Renal cortical epithelial cell (primary cell): Measurements from ENCODE around the gene MAEA. TPM values are rescaled to one million over a fixed set of nuclear protein-coding genes. Genes with fewer than 3 reads are reported as not detected.
"Not testable (repeated sequence)": the region's sequence is repeated elsewhere in the genome, so short reads cannot be mapped to it uniquely, and the experiment has no call there.

Experiments
- DNase-seq: peaks from one replicate; pipeline ENCODE4 v3.0.0-alpha.2; 2011; ENCODE audit warnings: low read depth
- total RNA-seq: library from RNA; depleted of rRNA; stranded (reverse); fragments of >200 nt; gene quantifications from 2 replicates; pipeline ENCODE4 v1.2.3, GENCODE V29; 2014

Gene MAEA
- total RNA-seq, 1 donor from 2014 or later = 139 TPM

- no peak for DNase-seq
Measured at GRCh38 chr4:1321946-1322650, 32.4 kb downstream of the MAEA start.

- no peak for DNase-seq
Measured at GRCh38 chr4:1323280-1323634, 33.6 kb downstream of the MAEA start.

- peak; percentile 79 for DNase-seq
Measured at GRCh38 chr4:1323635-1324442, 34.1 kb downstream of the MAEA start.

GRCh38 chr4:1324443-1325175 lies 34.9 kb downstream of the MAEA start:
- DNase-seq = not testable (repeated sequence)

- no peak for DNase-seq
Measured at GRCh38 chr4:1325176-1325480, 35.4 kb downstream of the MAEA start.

- no peak for DNase-seq
Measured at GRCh38 chr4:1325681-1326635, 36.3 kb downstream of the MAEA start.

- no peak for DNase-seq
Measured at GRCh38 chr4:1326751-1327525, 37.2 kb downstream of the MAEA start.

GRCh38 chr4:1327526-1328266 lies 38.0 kb downstream of the MAEA start:
- DNase-seq = no peak

GRCh38 chr4:1328267-1329155 lies 38.8 kb downstream of the MAEA start:
- DNase-seq = no peak

- peak; percentile 98 for DNase-seq
Measured at GRCh38 chr4:1329408-1330371, 40.0 kb downstream of the MAEA start.

- no peak for DNase-seq
Measured at GRCh38 chr4:1330761-1331590, 41.3 kb downstream of the MAEA start.

- DNase-seq = no peak
Measured at GRCh38 chr4:1331591-1332353, 42.1 kb downstream of the MAEA start.

GRCh38 chr4:1332686-1333085 lies 43.0 kb downstream of the MAEA start:
- DNase-seq = no peak

- no peak for DNase-seq
Measured at GRCh38 chr4:1333256-1333655, 43.6 kb downstream of the MAEA start.

GRCh38 chr4:1333851-1334578 lies 44.3 kb downstream of the MAEA start:
- not testable (repeated sequence) for DNase-seq

- DNase-seq = no peak
Measured at GRCh38 chr4:1334579-1334895, 44.8 kb downstream of the MAEA start.
